OCI-M1 (cell line): ENCODE data around the gene LDHB.
A peak's percentile ranks its signal among the peaks of the same experiment; 100 is the strongest.
"Not testable (repeated sequence)": the region's sequence is repeated elsewhere in the genome, so short reads cannot be mapped to it uniquely, and the experiment has no call there.

Experiments
- DNase-seq: peaks from one replicate; lab custom pipeline; 2025; lab: John Stamatoyannopoulos, UW

The LDHB gene

DNA sequence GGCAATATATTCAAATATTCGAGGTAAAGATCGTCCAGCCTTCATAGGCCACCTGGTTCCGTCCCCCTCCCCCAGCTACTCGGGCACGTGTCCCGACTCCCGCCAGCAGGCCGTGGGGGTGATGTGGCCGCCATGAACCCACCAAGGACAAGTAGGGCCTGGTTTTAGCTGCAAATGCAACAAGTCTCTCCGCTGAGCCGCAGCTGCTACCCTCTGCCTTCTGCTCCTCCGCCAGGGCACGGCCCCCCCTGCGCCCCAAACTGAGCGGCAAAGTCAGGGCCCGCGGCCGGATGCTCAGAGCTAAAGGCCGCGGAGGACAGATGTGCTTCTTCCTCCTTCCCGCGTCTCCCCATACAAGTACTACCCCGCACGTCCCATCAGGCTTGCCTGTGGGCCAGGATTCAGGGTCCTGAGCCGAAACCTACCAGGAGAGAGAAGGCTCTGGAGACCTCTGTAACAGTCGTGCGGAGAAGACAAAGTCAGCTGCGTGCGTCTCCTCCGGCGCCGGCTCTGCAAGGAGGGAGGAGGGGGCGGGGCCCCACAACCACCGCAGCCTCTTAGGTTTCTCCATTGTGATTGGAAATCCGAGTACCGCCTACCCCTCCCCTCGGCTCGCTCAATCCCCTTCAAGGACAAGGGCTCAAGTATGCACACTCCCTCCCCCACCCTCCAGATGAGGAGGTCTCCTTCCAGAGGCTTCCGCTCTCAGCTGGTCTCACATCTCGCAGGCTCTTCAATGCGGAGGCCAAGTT is at the start of gene LDHB:
LDHB (minus strand) TSS at position 517 of the 752 bp plus-strand sequence. CDS start 3,171 bp downstream, outside the sequence.
- peak; percentile 98 for DNase-seq

- DNase-seq, result no peak
Measured at GRCh38 chr12:21704847-21705246, 47.2 kb upstream of the LDHB start.

GRCh38 chr12:21699851-21700250 is 42.2 kb upstream of the LDHB start:
- no peak for DNase-seq

GRCh38 chr12:21697904-21698630 is 40.4 kb upstream of the LDHB start:
- DNase-seq, result peak; percentile 60

GRCh38 chr12:21696625-21697024 is 39.0 kb upstream of the LDHB start:
- DNase-seq, result no peak

DNA sequence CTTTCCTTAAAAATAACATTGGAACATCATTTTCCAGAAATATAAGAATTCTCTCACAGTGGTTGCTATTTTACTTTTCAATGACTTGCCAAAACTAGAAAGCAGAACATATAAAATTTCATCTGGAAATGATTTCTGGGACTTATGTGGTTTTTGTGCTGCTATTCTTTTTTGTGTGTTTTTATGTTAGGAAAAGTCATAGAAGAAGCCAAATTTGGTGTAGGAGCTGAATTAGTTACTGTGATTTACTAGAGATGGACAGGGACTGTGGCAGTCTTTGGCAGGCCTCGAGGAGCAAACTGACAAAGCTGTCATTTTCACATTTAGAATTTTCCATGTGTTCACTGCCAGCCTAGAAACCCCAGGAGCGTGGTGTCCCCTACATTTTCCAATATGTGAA is 38.3 kb upstream of the LDHB start:
- no peak for DNase-seq

- DNase-seq, result no peak
Measured at GRCh38 chr12:21694660-21695059, 37.0 kb upstream of the LDHB start.

DNA sequence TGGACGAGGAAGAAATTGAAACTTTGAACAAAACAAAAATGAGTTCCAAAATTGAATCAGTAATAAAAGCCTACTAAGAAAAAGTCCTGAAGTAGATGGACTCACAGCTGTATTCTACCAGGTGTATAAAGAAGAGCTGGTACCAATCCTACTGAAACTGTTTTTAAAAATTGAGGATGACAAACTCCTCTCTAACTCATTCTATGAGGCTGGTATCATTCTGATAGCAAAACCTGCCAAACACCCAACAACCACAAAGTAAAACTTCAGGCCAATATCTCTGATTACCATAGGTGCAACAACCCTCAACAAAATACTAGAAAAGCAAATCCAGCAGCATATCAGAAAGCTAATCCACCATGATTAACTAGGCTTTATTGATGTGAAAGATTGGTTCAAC is 33.9 kb upstream of the LDHB start:
- DNase-seq, result no peak

- DNase-seq, result no peak
Measured at GRCh38 chr12:21690704-21691368, 33.2 kb upstream of the LDHB start.

DNA sequence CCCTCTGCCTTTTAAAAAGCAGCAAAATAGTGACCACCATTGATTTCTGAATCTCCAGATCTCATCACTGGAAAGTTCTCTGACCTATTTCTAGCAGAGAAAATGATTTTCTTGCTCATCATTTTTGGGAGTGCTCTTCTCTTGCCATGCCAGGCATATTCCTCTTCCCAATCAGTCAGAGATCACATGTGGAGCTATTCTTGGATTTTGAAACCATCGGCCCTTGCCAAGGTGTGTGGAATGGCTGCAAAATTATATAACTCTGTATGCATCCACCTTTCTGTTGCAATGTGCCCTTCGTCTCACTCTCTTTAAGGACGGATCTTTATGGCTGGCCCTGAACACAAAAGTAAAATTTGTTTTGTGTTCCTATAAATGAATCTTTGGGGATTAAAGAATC is 25.5 kb upstream of the LDHB start:
- DNase-seq, result no peak

GRCh38 chr12:21678959-21679358 is 21.3 kb upstream of the LDHB start:
- DNase-seq, result peak; percentile 57

DNA sequence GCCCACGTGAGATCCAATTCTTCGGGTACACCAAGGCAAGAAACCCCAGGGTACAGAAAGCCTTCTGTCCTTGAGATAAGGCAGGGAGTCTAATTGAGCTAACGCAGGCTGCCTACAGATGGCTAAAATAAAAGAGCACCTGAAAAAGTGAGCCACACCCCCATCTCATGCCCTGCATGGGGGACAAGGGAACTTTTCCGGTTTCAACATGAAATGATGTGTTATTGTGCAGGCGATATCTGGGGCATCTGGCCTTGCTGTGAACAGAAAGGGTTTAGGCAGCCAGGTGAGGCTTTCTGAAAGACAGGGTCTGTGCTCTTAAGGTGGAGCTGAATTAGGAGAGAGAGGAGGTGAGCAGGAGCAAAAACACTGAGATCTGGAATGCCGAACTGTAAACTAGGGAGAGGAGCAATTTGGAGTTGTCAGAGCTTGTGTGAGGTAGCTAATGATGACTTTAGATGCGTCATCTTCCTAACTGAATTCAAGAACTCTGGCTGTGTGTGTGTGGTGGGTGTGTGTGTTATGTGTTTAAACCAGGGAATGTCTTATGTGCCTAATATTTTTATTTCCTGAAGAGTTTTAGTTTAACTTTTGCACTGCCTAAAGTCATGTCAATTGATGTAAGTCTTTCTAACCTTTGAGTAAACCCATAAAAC is 20.1 kb upstream of the LDHB start:
- DNase-seq, result no peak

- DNase-seq, result no peak
Measured at GRCh38 chr12:21677204-21677603, 19.6 kb upstream of the LDHB start.

- no peak for DNase-seq
Measured at GRCh38 chr12:21676776-21677175, 19.1 kb upstream of the LDHB start.

DNA sequence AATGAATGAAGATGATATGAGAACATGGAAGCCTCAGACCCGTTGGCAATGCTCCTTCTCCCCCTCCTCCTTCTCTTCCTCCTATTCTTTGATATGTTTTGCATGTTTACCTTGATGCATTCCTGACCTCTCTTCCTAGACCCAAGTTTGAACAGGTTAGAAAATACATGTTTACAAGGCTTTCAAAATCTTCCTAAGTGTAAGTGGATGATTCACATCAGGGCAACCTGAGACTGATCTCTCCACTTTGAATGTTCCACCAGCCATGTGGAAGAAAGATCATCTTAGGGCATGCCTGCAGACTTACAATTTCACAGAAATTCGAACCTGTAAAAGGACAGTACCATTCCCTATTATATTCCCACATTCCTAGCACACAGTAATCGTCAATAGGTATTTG is 18.0 kb upstream of the LDHB start:
- DNase-seq, result no peak

DNA sequence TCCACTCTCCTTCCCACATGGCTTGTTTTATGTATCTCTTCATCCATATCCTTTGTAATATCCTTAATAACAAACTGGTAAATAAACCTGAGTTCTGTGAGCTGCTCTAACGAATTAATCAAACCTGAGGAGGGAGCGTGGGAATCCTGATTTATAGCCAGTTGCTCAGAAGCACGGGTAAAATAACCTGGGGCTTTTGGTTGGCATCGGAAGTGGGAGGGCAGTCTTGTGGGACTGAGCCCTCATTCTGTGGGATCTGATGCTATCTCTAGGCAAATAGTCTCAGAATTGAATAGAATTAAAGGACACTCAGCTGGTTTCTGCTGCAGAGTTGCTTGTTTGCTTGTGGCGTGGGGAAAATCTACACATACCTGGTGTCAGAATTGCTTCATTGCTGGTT is 17.5 kb upstream of the LDHB start:
- no peak for DNase-seq

GRCh38 chr12:21673830-21674552 is 16.3 kb upstream of the LDHB start:
- DNase-seq, result not testable (repeated sequence)

DNA sequence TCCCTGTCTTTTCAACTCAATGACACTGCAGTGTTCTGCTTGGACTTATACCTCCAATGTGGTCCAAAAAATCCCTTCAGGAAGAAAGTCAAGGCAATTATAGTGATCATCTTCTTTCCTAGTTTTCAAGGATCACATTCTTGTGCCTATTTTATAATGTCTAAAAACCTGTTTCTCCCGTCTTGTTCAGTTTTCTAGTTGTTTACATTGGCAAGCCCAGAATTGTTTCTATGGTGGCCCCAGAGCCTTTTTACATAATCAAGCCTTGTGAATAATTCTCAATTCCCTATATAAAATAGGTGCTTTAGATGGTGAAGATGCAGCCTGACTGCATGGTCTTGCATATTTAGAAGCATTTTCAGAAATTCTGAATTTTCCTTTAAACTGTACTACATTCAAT is 14.5 kb upstream of the LDHB start:
- no peak for DNase-seq

- no peak for DNase-seq
Measured at GRCh38 chr12:21666722-21667121, 9.1 kb upstream of the LDHB start.

- no peak for DNase-seq
Measured at GRCh38 chr12:21665816-21666215, 8.2 kb upstream of the LDHB start.

DNA sequence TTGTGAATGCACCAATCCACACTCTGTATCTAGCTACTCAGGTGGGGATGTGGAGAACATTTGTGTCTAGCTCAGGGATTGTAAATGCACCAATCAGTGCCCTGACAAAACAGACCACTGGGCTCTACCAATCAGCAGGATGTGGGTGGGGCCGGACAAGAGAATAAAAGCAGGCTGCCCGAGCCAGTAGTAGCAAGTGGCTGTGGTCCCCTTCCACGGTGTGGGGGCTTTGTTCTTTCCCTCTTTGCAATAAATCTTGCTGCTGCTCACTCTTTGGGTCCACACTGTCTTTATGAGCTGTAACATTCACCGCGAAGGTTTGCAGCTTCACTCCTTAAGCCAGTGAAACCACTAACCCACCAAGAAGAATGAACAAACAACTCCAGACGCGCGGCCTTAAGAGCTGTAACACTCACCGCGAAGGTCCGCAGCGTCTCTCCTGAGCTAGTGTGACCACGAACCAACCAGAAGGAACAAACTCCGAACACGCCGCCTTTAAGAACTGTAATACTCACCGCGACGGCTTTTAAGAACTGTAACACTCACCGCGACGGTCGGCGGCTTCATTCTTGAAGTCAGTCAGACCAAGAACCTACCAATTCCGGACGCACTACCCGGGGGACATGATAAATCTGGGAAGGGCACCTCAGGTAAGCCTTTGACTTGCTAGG is 4.6 kb upstream of the LDHB start:
- DNase-seq, result no peak
